GM12865 (cell line): ENCODE measurements around the gene IFT74.

ENCODE experiments used
- DNase-seq: peaks from one replicate; pipeline ENCODE4 v3.0.0; 2010; ENCODE audit warnings: low read depth
- H3K4me3 ChIP-seq: 2 replicates; pipeline ENCODE4 v1.5.1; 2011; ENCODE audit warnings: mild to moderate bottlenecking, low read depth, low read length, control low read depth
- CTCF ChIP-seq: IDR thresholded peaks from 2 replicates; pipeline ENCODE4 v1.5.1; 2011; ENCODE audit warnings: low read length, control low read depth, low read depth, inconsistent platforms; ENCODE audit not compliant: insufficient read depth; ENCODE audit errors: missing control alignments

IFT74 gene

DNA sequence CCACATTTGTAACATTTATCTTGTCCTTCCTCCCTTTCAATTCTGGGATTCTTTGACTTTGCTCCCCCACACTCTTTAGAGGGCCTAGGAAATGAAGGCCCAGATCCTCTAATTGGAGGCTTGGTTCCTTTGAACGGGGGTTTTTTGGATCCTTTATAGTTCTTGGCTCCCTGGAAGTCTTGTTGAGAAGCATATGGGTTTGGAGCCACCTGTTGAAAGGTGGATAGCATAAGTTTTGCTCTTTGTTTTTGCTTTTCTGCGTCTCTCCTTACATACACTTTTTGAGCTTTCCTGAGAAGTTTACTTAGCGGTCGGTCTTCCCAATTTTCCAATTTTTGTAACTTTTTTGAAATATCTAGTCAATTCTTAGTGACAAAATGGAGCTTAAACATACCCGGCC is 17.8 kb downstream of the IFT74 start:
- TF ChIP-seq CTCF = no peak
- no peak overlapping the region for H3K4me3 ChIP-seq
- no peak for DNase-seq

DNA sequence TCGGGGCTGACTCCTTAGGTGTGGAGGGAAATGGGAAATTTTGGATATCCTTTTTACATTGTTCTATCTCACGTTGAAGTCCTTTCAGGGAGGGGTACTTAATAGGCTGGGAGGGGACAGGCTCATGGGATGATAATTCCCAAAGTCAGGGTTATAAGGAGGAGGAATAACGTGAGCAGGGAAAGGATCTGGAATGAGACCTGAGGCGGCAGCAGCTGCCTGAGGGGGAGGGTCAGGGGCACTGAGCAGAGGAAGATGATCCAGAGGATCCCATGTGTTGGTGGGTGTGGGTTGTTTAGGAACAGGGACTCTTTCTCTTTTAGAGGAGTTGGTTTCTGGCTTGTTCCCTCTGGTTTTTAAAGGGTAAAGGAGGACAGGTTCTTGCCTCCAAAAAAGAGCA is 18.7 kb downstream of the IFT74 start:
- DNase-seq = no peak
- no peak for TF ChIP-seq CTCF
- no peak overlapping the region for H3K4me3 ChIP-seq

DNA sequence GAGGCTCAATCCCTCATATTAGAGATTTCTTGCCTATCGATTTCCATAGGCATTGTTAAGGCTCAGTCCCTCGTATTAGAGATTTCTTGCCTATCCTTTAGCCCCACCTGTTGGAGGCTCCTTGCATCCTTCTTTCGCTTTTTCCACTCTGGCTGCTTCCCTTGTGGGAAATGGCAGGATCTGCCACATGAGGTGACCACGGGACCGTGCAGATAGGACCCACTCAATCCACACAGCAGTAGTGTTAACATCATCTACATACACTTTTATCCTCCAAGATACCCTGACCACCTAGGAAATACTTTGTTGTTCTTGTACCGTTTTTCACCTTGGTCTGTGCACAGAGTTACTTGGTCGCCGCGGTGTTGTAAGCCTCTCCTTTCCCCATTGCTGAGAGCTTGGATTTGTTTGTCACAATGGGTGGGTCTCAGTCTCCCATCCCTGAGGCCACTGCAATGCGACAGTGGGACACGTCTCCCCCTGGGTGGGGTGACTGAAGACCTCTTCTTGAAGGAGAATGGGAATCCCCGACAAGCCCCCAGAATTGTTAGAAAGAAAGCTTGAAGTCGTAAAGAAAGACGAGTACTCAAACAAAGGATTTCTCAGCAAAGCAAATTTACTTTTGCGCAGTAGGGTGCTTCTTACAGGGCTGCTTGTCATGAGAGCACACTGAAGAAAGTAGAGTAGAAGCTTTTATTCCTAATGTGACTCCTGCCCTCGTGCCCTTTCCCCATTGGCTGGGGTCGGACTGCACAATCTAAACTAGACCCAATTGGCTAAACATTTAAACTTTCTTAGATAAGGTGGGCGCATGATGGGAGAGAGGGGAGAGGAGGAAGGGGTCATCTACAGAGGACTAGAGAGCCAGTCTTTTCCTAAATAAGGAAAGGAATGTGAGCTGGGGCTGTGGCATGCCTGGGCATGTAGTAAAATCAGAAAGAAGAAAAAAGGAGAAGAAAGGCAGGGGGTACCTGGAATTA is 19.8 kb downstream of the IFT74 start:
- DNase-seq = no peak
- H3K4me3 ChIP-seq = no peak overlapping the region
- peak; percentile 15 for TF ChIP-seq CTCF

GRCh38 chr9:26983340-26983739 is 27.1 kb downstream of the IFT74 start:
- peak; percentile 28 for DNase-seq
- H3K4me3 ChIP-seq = no peak overlapping the region
- no peak for TF ChIP-seq CTCF

DNA sequence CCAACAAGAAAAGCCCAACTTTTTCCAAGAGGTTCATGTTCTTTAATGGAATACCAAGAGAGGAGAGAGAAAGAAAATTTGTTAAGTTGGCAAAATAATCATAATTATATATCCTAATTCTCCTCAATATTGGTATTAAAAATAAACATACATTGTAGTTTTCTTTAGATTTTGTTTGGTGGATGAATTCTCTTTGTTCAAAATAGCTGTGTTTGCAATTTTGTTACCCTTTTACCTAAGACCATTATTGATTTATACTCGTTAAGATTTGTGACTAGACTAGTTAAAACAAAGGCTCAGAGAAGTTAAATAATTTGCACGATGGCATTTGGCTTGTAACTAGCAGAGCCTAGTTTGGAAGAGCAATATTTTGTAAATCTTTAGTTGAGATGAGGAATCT is 39.6 kb downstream of the IFT74 start:
- DNase-seq = no peak
- no peak for TF ChIP-seq CTCF
- H3K4me3 ChIP-seq = no peak overlapping the region

GRCh38 chr9:27003426-27004077 is 47.3 kb downstream of the IFT74 start:
- DNase-seq = no peak
- no peak overlapping the region for H3K4me3 ChIP-seq
- TF ChIP-seq CTCF = no peak
